ENCODE data around the gene ADAM15.

ADAM15 gene

GRCh38 chr1:155017041-155017945, 33.8 kb upstream of the ADAM15 start:
- H3K36me3 ChIP-seq (ENCODE audit: insufficient read depth, low read length) = peaks cover 2% of the 10 kb centered on the region; the same call in 1 of the 2 replicates
- H3K9ac ChIP-seq (ENCODE audit: low read depth, low read length) = peak overlapping the region; percentile 40; the same call in 1 of the 2 replicates
- H3K9me3 ChIP-seq (ENCODE audit: control insufficient read depth, insufficient read depth, low read length) = no peaks in the 10 kb centered on the region
- H3K4me1 ChIP-seq (ENCODE audit: insufficient read depth, low read length) = peaks cover 21% of the 10 kb centered on the region; the same call in 1 of the 2 replicates

DNA sequence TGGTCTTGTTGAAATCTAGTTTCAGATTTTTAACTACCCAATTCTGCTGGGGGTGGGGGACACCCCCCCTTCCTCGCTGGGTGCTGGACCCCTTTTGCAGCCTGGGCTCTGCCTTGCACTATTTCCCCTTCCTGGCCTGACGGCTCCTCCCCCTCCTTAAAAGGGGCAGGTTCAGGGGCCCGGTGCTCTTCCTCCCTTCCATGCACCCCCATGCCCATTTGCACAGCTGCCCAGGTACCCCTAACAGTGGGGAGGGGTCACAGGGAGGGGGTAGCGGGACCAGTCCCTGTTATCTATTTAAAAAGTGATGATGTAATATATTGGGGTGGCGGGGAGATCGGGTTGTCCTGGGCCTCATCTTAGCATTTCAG, 33.2 kb upstream of the ADAM15 start:
- H3K9ac ChIP-seq (ENCODE audit: low read depth, low read length) = peak overlapping the region; percentile 40; the same call in 1 of the 2 replicates
- no peaks in the 10 kb centered on the region for H3K9me3 ChIP-seq (ENCODE audit: control insufficient read depth, insufficient read depth, low read length)
- peaks cover 17% of the 10 kb centered on the region; the same call in 1 of the 2 replicates for H3K4me1 ChIP-seq (ENCODE audit: insufficient read depth, low read length)
- peaks cover 2% of the 10 kb centered on the region; the same call in 1 of the 2 replicates for H3K36me3 ChIP-seq (ENCODE audit: insufficient read depth, low read length)

GRCh38 chr1:155018617-155019348, 32.3 kb upstream of the ADAM15 start:
- no peak overlapping the region for H3K9ac ChIP-seq (ENCODE audit: low read depth, low read length)
- no peaks in the 10 kb centered on the region for H3K9me3 ChIP-seq (ENCODE audit: control insufficient read depth, insufficient read depth, low read length)
- H3K36me3 ChIP-seq (ENCODE audit: insufficient read depth, low read length) = peaks cover 2% of the 10 kb centered on the region; the same call in 1 of the 2 replicates
- H3K4me1 ChIP-seq (ENCODE audit: insufficient read depth, low read length) = peaks cover 16% of the 10 kb centered on the region; the same call in 1 of the 2 replicates

DNA sequence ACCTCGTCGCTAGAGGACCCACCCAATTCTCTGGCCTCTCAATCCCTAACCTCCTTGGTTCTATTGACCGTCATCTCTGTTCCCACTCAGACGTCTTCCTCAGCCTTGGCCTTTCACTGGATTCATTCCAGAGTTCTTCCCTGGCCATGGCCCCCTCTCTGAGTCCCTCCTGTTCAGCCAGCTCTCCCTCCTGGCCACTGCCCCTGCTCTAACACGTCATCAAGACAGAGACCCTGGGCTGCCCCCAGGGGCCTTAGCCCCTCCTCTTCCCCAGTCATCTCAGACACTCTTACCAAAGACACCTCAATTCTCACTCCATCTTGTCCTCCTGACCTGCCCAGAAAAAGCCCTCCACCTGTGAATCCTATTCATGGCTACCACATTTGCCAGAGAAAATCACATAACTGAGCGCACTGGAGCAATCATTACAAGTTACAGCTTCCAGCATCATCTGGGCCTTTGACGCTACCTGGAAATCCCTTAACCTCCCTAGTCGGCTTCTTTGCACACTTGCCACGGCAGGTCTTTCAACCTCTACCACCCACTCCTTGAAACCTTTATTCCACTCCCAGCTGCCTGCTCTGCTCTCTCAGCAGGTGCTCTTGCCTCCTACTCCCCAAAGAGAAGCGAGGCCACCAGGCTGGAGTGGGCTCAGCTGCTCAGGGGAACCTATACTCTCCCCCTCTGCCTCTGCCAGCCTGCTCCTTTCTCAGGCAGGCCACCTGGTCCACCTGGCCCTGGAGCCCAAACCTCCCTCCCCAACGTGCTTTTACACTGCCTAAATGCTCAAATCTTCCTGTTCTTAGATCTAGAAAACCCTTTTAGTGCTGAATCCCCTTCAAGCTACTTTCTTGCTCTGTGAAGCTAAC, 31.5 kb upstream of the ADAM15 start:
- Histone ChIP-seq H3K4me1 (ENCODE audit: insufficient read depth, low read length) (peaks cover 12% of the 10 kb centered on the region; the same call in 1 of the 2 replicates), H3K9me3 (ENCODE audit: control insufficient read depth, insufficient read depth, low read length) (no peaks in the 10 kb centered on the region), H3K9ac (ENCODE audit: low read depth, low read length) (no peak overlapping the region), H3K36me3 (ENCODE audit: insufficient read depth, low read length) (peaks cover 2% of the 10 kb centered on the region; the same call in 1 of the 2 replicates)

- H3K4me1 ChIP-seq (ENCODE audit: insufficient read depth, low read length) = peaks cover 18% of the 10 kb centered on the region; the same call in 1 of the 2 replicates
Observed at GRCh38 chr1:155022136-155022926, 28.8 kb upstream of the ADAM15 start.

DNA sequence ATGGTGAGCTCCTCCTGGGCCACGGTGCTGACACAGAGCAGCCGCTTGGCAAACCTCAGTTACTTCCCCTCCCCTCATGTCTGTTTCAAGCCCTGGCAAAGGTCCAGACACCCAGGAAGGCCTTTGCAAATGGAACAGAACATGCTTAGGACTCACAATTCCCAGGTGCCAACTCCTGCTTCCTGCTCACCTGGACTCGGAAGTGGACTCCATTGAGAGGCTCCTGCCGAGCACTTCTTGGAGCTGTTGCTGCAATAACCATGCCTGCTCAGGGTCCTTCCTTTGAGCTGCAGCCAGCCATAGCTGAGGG, 28.2 kb upstream of the ADAM15 start:
- no peaks in the 10 kb centered on the region for H3K9me3 ChIP-seq (ENCODE audit: control insufficient read depth, insufficient read depth, low read length)
- no peak overlapping the region for H3K9ac ChIP-seq (ENCODE audit: low read depth, low read length)
- no peaks in the 10 kb centered on the region for H3K36me3 ChIP-seq (ENCODE audit: insufficient read depth, low read length)
- peaks cover 15% of the 10 kb centered on the region; the same call in 1 of the 2 replicates for H3K4me1 ChIP-seq (ENCODE audit: insufficient read depth, low read length)

More at GRCh38 chr1:155022136-155022926, 28.8 kb upstream of the ADAM15 start:
- Histone ChIP-seq H3K9me3 (ENCODE audit: control insufficient read depth, insufficient read depth, low read length) (no peaks in the 10 kb centered on the region), H3K36me3 (ENCODE audit: insufficient read depth, low read length) (no peaks in the 10 kb centered on the region), H3K9ac (ENCODE audit: low read depth, low read length) (no peak overlapping the region)

DNA sequence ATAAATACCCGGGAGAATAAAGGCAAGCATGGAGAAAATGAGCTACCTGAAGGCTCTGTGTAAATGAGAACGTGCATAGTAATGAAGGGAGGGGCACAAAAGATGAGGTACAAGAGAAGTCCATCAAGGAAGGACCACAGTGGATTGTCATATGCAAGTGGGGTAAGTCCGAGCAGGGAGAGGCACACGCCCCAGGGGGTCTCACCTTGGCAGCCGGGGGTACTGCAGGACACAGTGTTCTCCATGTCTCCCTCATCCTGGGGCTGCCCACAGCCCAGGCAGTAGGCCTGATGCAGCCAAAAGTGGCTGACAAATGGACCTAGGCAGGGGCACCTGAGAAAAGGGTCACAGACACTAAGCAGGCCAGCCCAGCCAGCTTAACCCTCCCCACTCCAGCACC, 27.5 kb upstream of the ADAM15 start:
- Histone ChIP-seq H3K9me3 (ENCODE audit: control insufficient read depth, insufficient read depth, low read length) (no peaks in the 10 kb centered on the region), H3K4me1 (ENCODE audit: insufficient read depth, low read length) (peaks cover 12% of the 10 kb centered on the region; the same call in 1 of the 2 replicates), H3K36me3 (ENCODE audit: insufficient read depth, low read length) (no peaks in the 10 kb centered on the region), H3K9ac (ENCODE audit: low read depth, low read length) (no peak overlapping the region)

DNA sequence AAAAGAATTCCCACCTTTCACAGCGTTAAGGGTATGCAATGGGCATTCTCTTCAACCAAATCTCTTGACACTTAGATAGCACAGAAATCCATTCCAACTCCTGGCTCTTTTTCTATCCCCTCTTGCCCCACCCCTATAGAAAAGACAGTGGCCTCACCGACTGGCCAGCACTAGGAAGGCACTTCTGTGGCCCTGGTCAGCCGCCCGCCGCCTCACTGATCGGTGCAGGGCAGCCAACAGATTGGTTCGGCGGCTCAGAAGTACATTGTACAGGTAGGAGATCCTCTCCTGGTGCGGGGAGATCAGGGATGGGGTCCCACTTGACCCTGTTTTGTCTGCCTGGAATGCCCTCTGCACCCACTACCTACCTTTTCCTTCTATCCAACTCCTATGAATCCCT, 26.8 kb upstream of the ADAM15 start:
- Histone ChIP-seq H3K36me3 (ENCODE audit: insufficient read depth, low read length) (no peaks in the 10 kb centered on the region), H3K4me1 (ENCODE audit: insufficient read depth, low read length) (peaks cover 10% of the 10 kb centered on the region; the same call in 1 of the 2 replicates), H3K9me3 (ENCODE audit: control insufficient read depth, insufficient read depth, low read length) (no peaks in the 10 kb centered on the region), H3K9ac (ENCODE audit: low read depth, low read length) (no peak overlapping the region)

DNA sequence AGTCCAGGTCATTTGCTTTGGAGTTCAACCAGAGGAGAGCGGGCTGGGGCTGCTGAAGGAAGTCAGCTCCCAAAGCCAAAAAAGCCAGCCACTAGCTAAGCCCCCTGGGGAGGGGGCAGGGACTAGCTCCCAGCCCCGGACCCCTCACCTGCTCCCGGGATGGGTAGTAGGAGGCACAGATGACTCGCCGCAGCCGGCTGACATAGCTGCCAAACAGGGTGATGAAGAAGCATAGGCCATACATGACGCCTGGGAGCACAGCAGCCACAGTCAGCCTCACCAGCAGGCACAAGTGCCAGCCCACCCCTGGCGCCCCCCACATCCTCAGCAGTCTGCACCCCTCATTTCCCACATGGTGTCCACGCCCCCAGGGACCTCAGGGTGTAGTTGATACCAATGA, 25.0 kb upstream of the ADAM15 start:
- Histone ChIP-seq H3K9me3 (ENCODE audit: control insufficient read depth, insufficient read depth, low read length) (no peaks in the 10 kb centered on the region), H3K4me1 (ENCODE audit: insufficient read depth, low read length) (peaks cover 10% of the 10 kb centered on the region; the same call in 1 of the 2 replicates), H3K9ac (ENCODE audit: low read depth, low read length) (no peak overlapping the region), H3K36me3 (ENCODE audit: insufficient read depth, low read length) (no peaks in the 10 kb centered on the region)

DNA sequence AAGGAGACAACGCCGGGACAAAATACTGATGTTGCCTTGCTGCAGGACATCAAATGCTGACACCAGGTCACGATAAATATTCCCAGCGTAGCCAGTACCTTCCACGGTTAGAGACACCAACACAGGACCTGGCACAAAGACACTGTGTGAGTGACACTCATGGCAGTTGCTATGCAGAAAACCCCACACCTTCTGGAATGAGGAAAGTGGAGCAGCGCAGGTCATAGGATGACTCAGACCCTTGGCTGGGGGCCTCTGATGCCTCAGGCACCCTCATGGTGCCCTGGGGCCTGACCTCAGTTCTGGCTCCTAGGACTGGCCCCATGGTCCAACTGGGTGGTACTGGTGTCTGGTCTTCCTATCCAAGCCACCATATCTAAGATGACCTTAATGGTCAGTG, 24.5 kb upstream of the ADAM15 start:
- H3K9ac ChIP-seq (ENCODE audit: low read depth, low read length) = no peak overlapping the region
- H3K9me3 ChIP-seq (ENCODE audit: control insufficient read depth, insufficient read depth, low read length) = no peaks in the 10 kb centered on the region
- no peaks in the 10 kb centered on the region for H3K36me3 ChIP-seq (ENCODE audit: insufficient read depth, low read length)
- H3K4me1 ChIP-seq (ENCODE audit: insufficient read depth, low read length) = peaks cover 10% of the 10 kb centered on the region; the same call in 1 of the 2 replicates

GRCh38 chr1:155029513-155030242, 21.4 kb upstream of the ADAM15 start:
- H3K9me3 ChIP-seq (ENCODE audit: control insufficient read depth, insufficient read depth, low read length) = no peaks in the 10 kb centered on the region
- no peaks in the 10 kb centered on the region for H3K36me3 ChIP-seq (ENCODE audit: insufficient read depth, low read length)
- H3K4me1 ChIP-seq (ENCODE audit: insufficient read depth, low read length) = peaks cover 10% of the 10 kb centered on the region; the same call in 1 of the 2 replicates
- H3K9ac ChIP-seq (ENCODE audit: low read depth, low read length) = no peak overlapping the region

DNA sequence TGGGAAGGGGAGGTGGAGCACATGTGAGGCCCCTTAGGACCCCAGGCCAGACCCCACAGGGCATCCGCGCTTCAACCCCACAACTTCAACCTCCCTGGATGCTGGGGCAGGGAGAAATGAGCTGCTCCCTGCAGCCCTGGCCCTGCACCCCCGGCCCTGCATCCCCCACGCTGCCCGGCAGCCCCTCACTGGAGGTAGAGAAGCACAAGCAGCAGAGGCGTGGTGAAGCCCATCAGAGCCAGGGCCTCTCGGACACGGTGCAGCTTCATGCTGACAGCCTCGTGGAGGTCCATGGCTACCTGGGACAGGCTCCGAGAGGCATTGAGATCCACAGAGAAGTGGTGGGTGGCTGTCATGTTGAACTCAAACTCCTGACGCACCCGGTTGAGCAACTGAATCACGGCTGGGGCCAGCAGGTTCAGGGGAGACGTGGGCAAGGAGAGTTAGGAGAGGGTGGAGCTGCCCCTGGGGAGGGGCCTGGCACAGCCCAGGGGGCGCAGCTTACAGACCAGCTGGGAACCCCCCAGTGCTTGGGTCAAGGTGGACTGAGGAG, 20.8 kb upstream of the ADAM15 start:
- no peak overlapping the region for H3K9ac ChIP-seq (ENCODE audit: low read depth, low read length)
- H3K4me1 ChIP-seq (ENCODE audit: insufficient read depth, low read length) = peaks cover 10% of the 10 kb centered on the region; the same call in 1 of the 2 replicates

More for the DNA sequence above, 20.8 kb upstream of the ADAM15 start:
- Histone ChIP-seq H3K9me3 (ENCODE audit: control insufficient read depth, insufficient read depth, low read length) (no peaks in the 10 kb centered on the region), H3K36me3 (ENCODE audit: insufficient read depth, low read length) (no peaks in the 10 kb centered on the region)
